Neuronal stem cell (in vitro differentiated cells): ENCODE data around the gene NUDCD3.

Source experiments
- DNase-seq: peaks from one replicate; pipeline ENCODE4 v3.0.0-alpha.2; 2013; ENCODE audit warnings: low spot score
- H2AFZ ChIP-seq: one replicate; pipeline ENCODE4 v1.6.1; 2013; ENCODE audit warnings: mild to moderate bottlenecking, low read length, inconsistent platforms
- H2AK5ac ChIP-seq: 2 replicates; pipeline ENCODE4 v1.6.1; 2013; ENCODE audit warnings: low read depth, mild to moderate bottlenecking, inconsistent platforms, low read length, moderate library complexity, mixed read lengths
- H2BK120ac ChIP-seq: 2 replicates; pipeline ENCODE4 v1.6.1; 2013; ENCODE audit warnings: low read depth, mild to moderate bottlenecking, inconsistent platforms, low read length, moderate library complexity, mixed read lengths
- H2BK12ac ChIP-seq: one replicate; pipeline ENCODE4 v1.6.1; 2013; ENCODE audit warnings: low read length, inconsistent platforms
- H2BK15ac ChIP-seq: 2 replicates; pipeline ENCODE4 v1.6.1; 2013; ENCODE audit warnings: mild to moderate bottlenecking, low read length, inconsistent platforms, mixed read lengths
- H2BK5ac ChIP-seq: one replicate; pipeline ENCODE4 v1.6.1; 2013; ENCODE audit warnings: inconsistent platforms, mild to moderate bottlenecking, low read length, moderate library complexity
- H3K14ac ChIP-seq: one replicate; pipeline ENCODE4 v1.6.1; 2013; ENCODE audit warnings: low read length, inconsistent platforms
- H3K18ac ChIP-seq: 2 replicates; pipeline ENCODE4 v1.6.1; 2013; ENCODE audit warnings: low read length, inconsistent platforms
- H3K23ac ChIP-seq: 2 replicates; pipeline ENCODE4 v1.6.1; 2013; ENCODE audit warnings: low read depth, mild to moderate bottlenecking, mixed read lengths, low read length, inconsistent platforms; ENCODE audit not compliant: poor library complexity
- H3K27ac ChIP-seq: replicated peaks from 3 replicates; pipeline ENCODE4 v1.5.1; 2013; ENCODE audit warnings: low read length, inconsistent platforms
- H3K27me3 ChIP-seq, 3 experiments: 2 replicates each; pipeline ENCODE4 v1.6.1; 2013; ENCODE audit warnings: low read length in 3 of 3, mild to moderate bottlenecking in 2 of 3, inconsistent platforms in 1 of 3, low read depth in 1 of 3, mixed read lengths in 1 of 3, moderate library complexity in 1 of 3; ENCODE audit not compliant: control insufficient read depth in 3 of 3, insufficient read depth in 3 of 3
- H3K36me3 ChIP-seq, 2 donors: replicated peaks in 1 of 2; 2 replicates each; pipeline ENCODE4 v1.6.1; 2013; ENCODE audit warnings: low read length in 2 of 2; ENCODE audit not compliant: control insufficient read depth in 2 of 2, insufficient read depth in 2 of 2
- H3K4ac ChIP-seq: 2 replicates; pipeline ENCODE4 v1.6.1; 2013; ENCODE audit warnings: inconsistent platforms, mild to moderate bottlenecking, low read length, moderate library complexity
- H3K4me1 ChIP-seq, 2 donors: 1 replicate in 1 of 2; 2 replicates in 1 of 2; pipeline ENCODE4 v1.6.1; 2013; ENCODE audit warnings: low read length in 2 of 2, low read depth in 1 of 2; ENCODE audit not compliant: control insufficient read depth in 2 of 2, insufficient read depth in 1 of 2
- H3K4me2 ChIP-seq: one replicate; pipeline ENCODE4 v1.6.1; 2013; ENCODE audit warnings: mild to moderate bottlenecking, low read length, inconsistent platforms; ENCODE audit not compliant: insufficient read depth, poor library complexity, severe bottlenecking
- H3K4me3 ChIP-seq, 2 donors: 2 replicates each; pipeline ENCODE4 v1.5.1; 2013; ENCODE audit warnings: low read length in 2 of 2, mild to moderate bottlenecking in 2 of 2, inconsistent platforms in 1 of 2, moderate library complexity in 1 of 2
- H3K79me1 ChIP-seq: one replicate; pipeline ENCODE4 v1.6.1; 2013; ENCODE audit warnings: low read depth, mild to moderate bottlenecking, inconsistent platforms, low read length, moderate library complexity
- H3K9ac ChIP-seq: one replicate; pipeline ENCODE4 v1.6.1; 2013; ENCODE audit warnings: mild to moderate bottlenecking, low read depth, low read length, inconsistent platforms; ENCODE audit not compliant: poor library complexity
- H3K9me3 ChIP-seq, 2 donors: replicated peaks in 1 of 2; 2 replicates each; pipeline versions ENCODE3 to v1.6.1; 2013; ENCODE audit warnings: low read length in 2 of 2, mild to moderate bottlenecking in 2 of 2, inconsistent platforms in 1 of 2, low read depth in 1 of 2, mixed read lengths in 1 of 2, moderate library complexity in 1 of 2; ENCODE audit not compliant: control insufficient read depth in 2 of 2, insufficient read depth in 1 of 2
- H4K8ac ChIP-seq: one replicate; pipeline ENCODE4 v1.6.1; 2013; ENCODE audit warnings: low read depth, mild to moderate bottlenecking, inconsistent platforms, low read length, moderate library complexity
- H4K91ac ChIP-seq: one replicate; pipeline ENCODE4 v1.6.1; 2013; ENCODE audit warnings: low read length, low read depth, mild to moderate bottlenecking, inconsistent platforms; ENCODE audit not compliant: poor library complexity
- WGBS, 2 donors: extraction: QIAGEN DNeasy Blood & Tissue Kit; methylation state at CpG; one replicate each; pipeline ENCODE4 v1.1.7; 2013; ENCODE audit warnings: missing lambda C conversion rate in 2 of 2, mixed read lengths in 1 of 2; ENCODE audit not compliant: insufficient read length in 2 of 2, insufficient replicate concordance in 1 of 2; ENCODE audit errors: extremely low coverage in 2 of 2; 5-methylcytosine and 5-hydroxymethylcytosine counted together

Gene NUDCD3

DNA sequence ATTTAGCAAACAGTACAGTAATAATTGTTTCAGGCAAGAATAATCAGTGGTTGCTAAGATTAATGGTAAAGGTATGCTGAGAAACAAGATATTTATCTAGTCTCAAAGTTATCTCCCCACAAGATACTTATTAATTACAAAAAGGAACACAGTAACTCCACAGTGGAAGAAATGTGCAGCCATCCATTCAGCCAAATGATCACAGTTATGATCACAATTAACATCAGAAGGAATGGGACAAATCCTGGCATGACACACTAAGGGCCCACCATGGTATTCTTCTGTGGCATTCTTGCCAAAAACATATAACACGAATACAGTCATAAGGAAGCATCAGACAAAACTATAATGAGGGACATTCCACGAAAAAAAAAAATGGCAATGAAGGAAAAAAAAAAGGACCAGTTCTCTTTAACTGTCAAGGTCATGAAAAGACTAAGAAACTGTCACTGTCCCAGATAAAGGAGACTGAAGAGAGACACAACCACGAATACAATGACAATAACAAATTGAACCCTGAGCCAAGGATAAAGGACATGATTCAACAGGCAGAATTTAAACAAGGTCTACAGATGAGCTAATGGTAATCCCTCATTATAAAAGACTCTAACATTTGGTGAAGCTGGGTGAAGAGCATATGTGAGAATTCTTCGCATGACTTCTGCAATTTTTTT, 20.9 kb downstream of the NUDCD3 start:
- no peak overlapping the region for H3K27ac ChIP-seq
- DNase-seq, result no peak
- no peak overlapping the region for H3K4ac ChIP-seq
- H3K23ac ChIP-seq, result no peak overlapping the region
- H3K14ac ChIP-seq, result no peak overlapping the region
- no peak overlapping the region for H3K4me3 ChIP-seq
- no peaks in the 10 kb centered on the region for H3K79me1 ChIP-seq
- H2BK15ac ChIP-seq, result no peak overlapping the region
- H3K4me2 ChIP-seq, result no peak overlapping the region
- WGBS, 2 donors, result no CpG with 5 or more reads among the region's 4 CpGs
- no peak overlapping the region for H4K91ac ChIP-seq
- H2BK120ac ChIP-seq, result no peak overlapping the region
- H3K9ac ChIP-seq, result no peak overlapping the region
- H3K36me3 ChIP-seq, result peaks cover 17 to 96% of the 10 kb centered on the region in 2 donors
- H2BK5ac ChIP-seq, result no peak overlapping the region
- peaks cover 0 to 8% of the 10 kb centered on the region in 2 donors for H3K4me1 ChIP-seq
- no peaks in the 10 kb centered on the region for H3K9me3 ChIP-seq
- no peak overlapping the region for H2AK5ac ChIP-seq
- no peak overlapping the region for H3K18ac ChIP-seq
- H3K27me3 ChIP-seq, result no peaks in the 10 kb centered on the region
- no peak overlapping the region for H4K8ac ChIP-seq
- no peak overlapping the region for H2BK12ac ChIP-seq
- H2AFZ ChIP-seq, result no peak overlapping the region

DNA sequence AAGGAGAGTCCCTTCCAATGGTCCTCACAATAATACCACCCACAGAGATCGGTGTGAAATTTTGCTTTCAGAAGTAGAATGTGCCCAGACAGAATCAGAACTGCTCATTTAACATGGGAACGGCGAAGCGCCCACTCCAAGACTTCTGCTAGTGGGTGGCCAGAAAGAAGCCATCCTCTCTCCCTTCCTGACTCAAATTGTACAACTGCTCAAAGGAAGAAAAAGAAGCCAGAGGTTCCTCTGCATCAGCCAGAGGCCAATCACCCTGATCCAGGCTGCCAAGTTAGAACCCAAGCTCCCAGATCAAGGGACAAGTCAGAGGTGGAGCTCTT, 23.3 kb downstream of the NUDCD3 start:
- no CpG with 5 or more reads among the region's 4 CpGs for WGBS, 2 donors

GRCh38 chr7:44466300-44467216, 23.9 kb downstream of the NUDCD3 start:
- no CpG with 5 or more reads among the region's 4 CpGs for WGBS, 2 donors
- Histone ChIP-seq H2BK15ac (no peak overlapping the region), H3K9me3 (no peaks in the 10 kb centered on the region), H2AFZ (no peak overlapping the region), H3K4me2 (no peak overlapping the region), H3K18ac (no peak overlapping the region), H4K8ac (no peak overlapping the region), H2BK120ac (no peak overlapping the region), H4K91ac (no peak overlapping the region), H2BK12ac (no peak overlapping the region), H3K14ac (no peak overlapping the region), H3K23ac (no peak overlapping the region), H3K27me3 (no peaks in the 10 kb centered on the region), H2AK5ac (no peak overlapping the region), H3K36me3 (peaks cover 12 to 84% of the 10 kb centered on the region in 2 donors), H3K4me3 (no peak overlapping the region), H2BK5ac (no peak overlapping the region), H3K4ac (no peak overlapping the region), H3K79me1 (peaks cover 2% of the 10 kb centered on the region), H3K27ac (no peak overlapping the region), H3K4me1 (peaks cover 2 to 8% of the 10 kb centered on the region in 2 donors), H3K9ac (no peak overlapping the region)
- no peak for DNase-seq

More for the DNA sequence above, 23.3 kb downstream of the NUDCD3 start:
- Histone ChIP-seq H2BK120ac (no peak overlapping the region), H2BK15ac (no peak overlapping the region), H4K91ac (no peak overlapping the region), H2BK12ac (no peak overlapping the region), H3K4me1 (peaks cover 0 to 8% of the 10 kb centered on the region in 2 donors), H3K27ac (no peak overlapping the region), H4K8ac (no peak overlapping the region), H2BK5ac (no peak overlapping the region), H3K18ac (no peak overlapping the region), H2AK5ac (no peak overlapping the region), H3K4me2 (no peak overlapping the region), H3K9ac (no peak overlapping the region), H3K4me3 (no peak overlapping the region), H3K79me1 (peaks cover 2% of the 10 kb centered on the region), H3K27me3 (no peaks in the 10 kb centered on the region), H3K9me3 (no peaks in the 10 kb centered on the region), H3K4ac (no peak overlapping the region), H2AFZ (no peak overlapping the region), H3K23ac (no peak overlapping the region), H3K36me3 (peaks cover 15 to 85% of the 10 kb centered on the region in 2 donors), H3K14ac (no peak overlapping the region)
- DNase-seq, result no peak

DNA sequence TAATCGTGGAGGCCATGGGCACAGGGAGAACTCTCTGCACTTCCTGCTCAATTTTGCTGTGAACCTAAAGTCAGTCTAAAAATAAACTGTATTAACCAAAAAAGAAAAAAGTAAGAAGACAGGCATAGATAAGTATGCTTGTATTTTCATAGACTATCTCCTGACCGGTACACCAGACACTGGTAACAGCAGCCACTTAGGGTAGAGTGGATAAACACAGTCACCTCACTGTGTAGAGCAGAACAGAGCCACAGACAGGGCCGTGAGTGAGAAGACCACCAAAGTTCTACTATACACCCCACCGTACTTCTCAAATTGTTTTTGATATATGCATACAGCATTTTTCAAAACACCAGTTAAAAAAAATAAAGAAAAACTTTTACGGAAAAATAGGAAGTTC, 25.0 kb downstream of the NUDCD3 start:
- H3K27me3 ChIP-seq, result no peaks in the 10 kb centered on the region
- H2AK5ac ChIP-seq, result no peak overlapping the region
- WGBS, 2 donors, result no CpG with 5 or more reads among the region's 5 CpGs
- no peak overlapping the region for H2BK12ac ChIP-seq
- H3K27ac ChIP-seq, result no peak overlapping the region
- H2BK5ac ChIP-seq, result no peak overlapping the region
- no peak overlapping the region for H2BK15ac ChIP-seq
- H3K18ac ChIP-seq, result no peak overlapping the region
- no peaks in the 10 kb centered on the region for H3K9me3 ChIP-seq
- H3K4me3 ChIP-seq, result no peak overlapping the region
- H3K4me2 ChIP-seq, result no peak overlapping the region
- no peak for DNase-seq
- no peak overlapping the region for H4K91ac ChIP-seq
- H2AFZ ChIP-seq, result no peak overlapping the region
- H3K9ac ChIP-seq, result no peak overlapping the region
- no peak overlapping the region for H2BK120ac ChIP-seq
- H3K36me3 ChIP-seq, result peaks cover 12 to 80% of the 10 kb centered on the region in 2 donors
- no peak overlapping the region for H3K4ac ChIP-seq
- H3K14ac ChIP-seq, result no peak overlapping the region
- H4K8ac ChIP-seq, result no peak overlapping the region
- H3K4me1 ChIP-seq, result peaks cover 2 to 8% of the 10 kb centered on the region in 2 donors
- H3K23ac ChIP-seq, result no peak overlapping the region
- peaks cover 2% of the 10 kb centered on the region for H3K79me1 ChIP-seq
